Lung (tissue), 12 donors: ENCODE results near the gene SEMA5B. TPM values are rescaled to one million over a fixed set of nuclear protein-coding genes. Genes with fewer than 3 reads are reported as not detected.

ENCODE experiments used
- ATAC-seq: fragments of 200-7000 bp; cut with Tn5 transposase; one replicate; pipeline ENCODE4 v1.9.1; 2020; ENCODE audit warnings: moderate number of reproducible peaks; ENCODE audit not compliant: insufficient read depth, low FRiP score
- DNase-seq, 3 donors: peaks; one replicate each; pipeline ENCODE4 v3.0.0-alpha.2; 2013 to 2017
- H3K27ac ChIP-seq, 2 donors: one replicate each; pipeline ENCODE4 v1.5.1; 2013; ENCODE audit warnings: mild to moderate bottlenecking in 2 of 2, moderate library complexity in 2 of 2, control low read depth in 1 of 2, inconsistent platforms in 1 of 2, low read depth in 1 of 2, low read length in 1 of 2
- H3K27me3 ChIP-seq, 3 donors: one replicate each; pipeline ENCODE4 v1.5.1; 2013; ENCODE audit warnings: low read length in 2 of 3; ENCODE audit not compliant: control insufficient read depth in 3 of 3, insufficient read depth in 3 of 3
- H3K36me3 ChIP-seq, 4 donors: one replicate each; pipeline ENCODE4 v1.5.1; 2013; ENCODE audit warnings: low read length in 4 of 4, mild to moderate bottlenecking in 1 of 4, moderate library complexity in 1 of 4; ENCODE audit not compliant: control insufficient read depth in 4 of 4, insufficient read depth in 4 of 4
- H3K4me1 ChIP-seq, 5 donors: one replicate each; pipeline ENCODE4 v1.5.1; 2013; ENCODE audit warnings: low read length in 5 of 5, mild to moderate bottlenecking in 2 of 5, moderate library complexity in 1 of 5; ENCODE audit not compliant: control insufficient read depth in 5 of 5, insufficient read depth in 5 of 5
- H3K4me3 ChIP-seq: one replicate; pipeline ENCODE4 v1.5.1; 2013; ENCODE audit warnings: mild to moderate bottlenecking, control low read depth, moderate library complexity
- H3K9ac ChIP-seq, 2 donors: one replicate each; pipeline ENCODE4 v1.5.1; 2013; ENCODE audit warnings: low read length in 2 of 2, control low read depth in 1 of 2; ENCODE audit not compliant: insufficient read depth in 1 of 2
- H3K9me3 ChIP-seq, 4 donors: one replicate each; pipeline ENCODE4 v1.5.1; 2013; ENCODE audit warnings: low read length in 3 of 4, mild to moderate bottlenecking in 1 of 4, moderate library complexity in 1 of 4; ENCODE audit not compliant: control insufficient read depth in 4 of 4, insufficient read depth in 3 of 4
- CTCF ChIP-seq: IDR thresholded peaks from 2 replicates; pipeline ENCODE4 v1.5.1; 2012; ENCODE audit warnings: mild to moderate bottlenecking; ENCODE audit errors: control extremely low read depth, extremely low read depth
- WGBS, 2 donors: extraction: QIAGEN DNeasy Blood & Tissue Kit; methylation state at CpG; one replicate each; pipeline ENCODE4 v1.1.7; 2013; 5-methylcytosine and 5-hydroxymethylcytosine counted together
- polyA plus RNA-seq, 2 donors: library from polyadenylated mRNA; stranded (reverse); fragments of 200-250 nt; gene quantifications; one replicate each; pipeline ENCODE4 v1.2.1, GENCODE V29; 2013
- total RNA-seq, 2 donors: library from RNA; depleted of rRNA in 1 of 2; stranded (reverse); fragments of >200 nt in 1 of 2; gene quantifications; one replicate each; pipeline ENCODE4 v1.2.1, GENCODE V29; 2014 to 2021
- donor health status: control.
- donor health status: control.
- donor health status: Bipolar disorder and iron deficiency.
- donor health status: healthy.
- donor health status: DM: yes; HTN: yes; CAD: no.

SEMA5B gene
- total and polyA plus RNA-seq, 4 donors: 0.30 to 2.2 (median 0.48) TPM

GRCh38 chr3:122936335-122936734 lies 91.2 kb downstream of the SEMA5B start:
- Histone ChIP-seq H3K36me3 (no peaks in the 10 kb centered on the region), H3K4me3 (no peak overlapping the region), H3K27ac (no peak overlapping the region), H3K9me3 (no peaks in the 10 kb centered on the region), H3K9ac (no peak overlapping the region), H3K27me3 (peaks cover 0 to 2% (median 0%) of the 10 kb centered on the region in 3 donors), H3K4me1 (peaks cover 0 to 8% (median 0%) of the 10 kb centered on the region in 5 donors)
- WGBS, 2 donors: 74 to 82% methylated on average over 9 of the region's 9 CpGs
- ATAC-seq (no peak), DNase-seq (no peak)
- TF ChIP-seq CTCF: no peak

GRCh38 chr3:122934251-122934650 lies 93.3 kb downstream of the SEMA5B start:
- 63 to 79% methylated on average over 1 of the region's 1 CpG for WGBS, 2 donors
- ATAC-seq: no peak
- Histone ChIP-seq H3K27ac (no peak overlapping the region), H3K9ac (no peak overlapping the region), H3K4me1 (peaks cover 0 to 8% (median 0%) of the 10 kb centered on the region in 5 donors), H3K27me3 (peaks cover 0 to 4% (median 0%) of the 10 kb centered on the region in 3 donors), H3K9me3 (no peaks in the 10 kb centered on the region), H3K4me3 (no peak overlapping the region), H3K36me3 (no peaks in the 10 kb centered on the region)
- no peak for DNase-seq
- TF ChIP-seq CTCF: no peak

- TF ChIP-seq CTCF: no peak
- DNase-seq (no peak), ATAC-seq (no peak)
- 83 to 91% methylated on average over 5 of the region's 5 CpGs for WGBS, 2 donors
- no peak overlapping the region for H3K4me3 ChIP-seq
- no peaks in the 10 kb centered on the region for H3K36me3 ChIP-seq
- H3K27ac ChIP-seq: no peak overlapping the region
- no peak overlapping the region for H3K9ac ChIP-seq
- peaks cover 0 to 6% (median 0%) of the 10 kb centered on the region in 3 donors for H3K27me3 ChIP-seq
- H3K9me3 ChIP-seq: no peaks in the 10 kb centered on the region
- H3K4me1 ChIP-seq: peaks cover 0 to 8% (median 0%) of the 10 kb centered on the region in 5 donors
These were observed 95.2 kb downstream of the SEMA5B start for GRCh38 chr3:122932251-122932967.

GRCh38 chr3:122931636-122932035 lies 95.9 kb downstream of the SEMA5B start:
- DNase-seq (no peak), ATAC-seq (no peak)
- no peak overlapping the region for H3K4me3 ChIP-seq
- H3K27ac ChIP-seq: no peak overlapping the region
- H3K36me3 ChIP-seq: no peaks in the 10 kb centered on the region
- peaks cover 0 to 8% (median 0%) of the 10 kb centered on the region in 5 donors for H3K4me1 ChIP-seq
- TF ChIP-seq CTCF: no peak
- WGBS, 2 donors: 88 to 92% methylated on average over 4 of the region's 4 CpGs
- H3K9me3 ChIP-seq: no peaks in the 10 kb centered on the region
- no peak overlapping the region for H3K9ac ChIP-seq
- H3K27me3 ChIP-seq: peaks cover 0 to 6% (median 0%) of the 10 kb centered on the region in 3 donors
